SK-N-SH (cell line): ENCODE data around the gene FBLN7.

Experiments
- EZH2phosphoT487 ChIP-seq: fragments of 200-600 bp; sonication (generic); IDR thresholded peaks from 2 replicates; pipeline ENCODE4 v1.6.1; 2017; ENCODE audit warnings: low read depth, mixed run types, mild to moderate bottlenecking, antibody characterized with exemption, moderate library complexity, borderline replicate concordance
- FOXM1 ChIP-seq: IDR thresholded peaks from 2 replicates; pipeline ENCODE4 v1.4.0; 2012; ENCODE audit warnings: low read depth, mild to moderate bottlenecking
- RAD21 ChIP-seq: IDR thresholded peaks from 2 replicates; pipeline ENCODE4 v1.6.1; 2012; ENCODE audit warnings: mild to moderate bottlenecking, low read length
- RFX5 ChIP-seq: IDR thresholded peaks from 2 replicates; pipeline ENCODE4 v1.6.1; 2012; ENCODE audit warnings: mild to moderate bottlenecking, improper control_type of control experiment, low read length
- TF ChIP-seq, protein P1 (sequence below): fragments of 200-600 bp; sonication (generic); IDR thresholded peaks from 2 replicates; pipeline ENCODE4 v1.6.1; 2017; ENCODE audit warnings: antibody characterized with exemption, mild to moderate bottlenecking, moderate library complexity
- TF ChIP-seq, protein P2 (sequence below): IDR thresholded peaks from 2 replicates; pipeline ENCODE4 v1.4.0; 2012; ENCODE audit warnings: low read depth
- TF ChIP-seq, protein P3 (sequence below): IDR thresholded peaks from 2 replicates; pipeline ENCODE4 v1.6.1; 2012; ENCODE audit warnings: mild to moderate bottlenecking, low read depth, low read length, moderate library complexity

DNA sequence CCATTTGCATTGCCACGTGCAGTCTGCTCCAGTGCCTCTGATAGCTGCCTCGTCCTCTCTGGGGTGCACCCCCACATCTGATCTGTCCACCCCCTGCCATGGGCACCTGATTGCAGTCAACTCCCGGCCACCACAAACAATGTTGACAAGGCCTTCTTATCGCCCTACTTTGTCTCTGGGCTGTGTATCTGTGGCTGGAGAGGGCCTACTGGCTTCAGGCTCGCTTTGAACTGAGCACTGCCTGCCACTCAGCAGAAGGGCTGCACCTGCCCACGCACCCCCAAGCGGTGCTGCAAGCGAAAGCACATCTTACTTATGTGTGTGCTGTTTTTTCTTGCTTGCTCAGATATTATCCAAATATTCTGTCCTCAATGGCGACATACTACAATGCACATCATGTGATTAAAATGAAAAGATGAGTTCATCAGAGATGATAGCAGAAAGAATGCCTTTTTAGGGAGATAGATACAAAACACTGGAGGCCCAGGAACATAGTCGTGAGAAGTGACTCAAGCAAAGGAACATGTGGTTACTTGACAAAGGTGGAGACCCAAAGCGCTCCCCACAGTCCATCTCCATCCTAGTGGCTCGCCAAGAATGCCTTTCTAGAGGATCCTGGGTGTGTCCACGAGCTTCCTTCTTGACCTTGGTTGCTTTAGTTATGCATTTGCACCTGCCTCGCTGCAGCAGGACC lies 28.8 kb downstream of the FBLN7 start:
- TF ChIP-seq, protein P1, sequence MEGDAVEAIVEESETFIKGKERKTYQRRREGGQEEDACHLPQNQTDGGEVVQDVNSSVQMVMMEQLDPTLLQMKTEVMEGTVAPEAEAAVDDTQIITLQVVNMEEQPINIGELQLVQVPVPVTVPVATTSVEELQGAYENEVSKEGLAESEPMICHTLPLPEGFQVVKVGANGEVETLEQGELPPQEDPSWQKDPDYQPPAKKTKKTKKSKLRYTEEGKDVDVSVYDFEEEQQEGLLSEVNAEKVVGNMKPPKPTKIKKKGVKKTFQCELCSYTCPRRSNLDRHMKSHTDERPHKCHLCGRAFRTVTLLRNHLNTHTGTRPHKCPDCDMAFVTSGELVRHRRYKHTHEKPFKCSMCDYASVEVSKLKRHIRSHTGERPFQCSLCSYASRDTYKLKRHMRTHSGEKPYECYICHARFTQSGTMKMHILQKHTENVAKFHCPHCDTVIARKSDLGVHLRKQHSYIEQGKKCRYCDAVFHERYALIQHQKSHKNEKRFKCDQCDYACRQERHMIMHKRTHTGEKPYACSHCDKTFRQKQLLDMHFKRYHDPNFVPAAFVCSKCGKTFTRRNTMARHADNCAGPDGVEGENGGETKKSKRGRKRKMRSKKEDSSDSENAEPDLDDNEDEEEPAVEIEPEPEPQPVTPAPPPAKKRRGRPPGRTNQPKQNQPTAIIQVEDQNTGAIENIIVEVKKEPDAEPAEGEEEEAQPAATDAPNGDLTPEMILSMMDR: no peak
- TF ChIP-seq, protein P2, sequence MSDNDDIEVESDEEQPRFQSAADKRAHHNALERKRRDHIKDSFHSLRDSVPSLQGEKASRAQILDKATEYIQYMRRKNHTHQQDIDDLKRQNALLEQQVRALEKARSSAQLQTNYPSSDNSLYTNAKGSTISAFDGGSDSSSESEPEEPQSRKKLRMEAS: no peak
- TF ChIP-seq FOXM1 (no peak), RFX5 (no peak), EZH2phosphoT487 (no peak), RAD21 (no peak)
- TF ChIP-seq, protein P3, sequence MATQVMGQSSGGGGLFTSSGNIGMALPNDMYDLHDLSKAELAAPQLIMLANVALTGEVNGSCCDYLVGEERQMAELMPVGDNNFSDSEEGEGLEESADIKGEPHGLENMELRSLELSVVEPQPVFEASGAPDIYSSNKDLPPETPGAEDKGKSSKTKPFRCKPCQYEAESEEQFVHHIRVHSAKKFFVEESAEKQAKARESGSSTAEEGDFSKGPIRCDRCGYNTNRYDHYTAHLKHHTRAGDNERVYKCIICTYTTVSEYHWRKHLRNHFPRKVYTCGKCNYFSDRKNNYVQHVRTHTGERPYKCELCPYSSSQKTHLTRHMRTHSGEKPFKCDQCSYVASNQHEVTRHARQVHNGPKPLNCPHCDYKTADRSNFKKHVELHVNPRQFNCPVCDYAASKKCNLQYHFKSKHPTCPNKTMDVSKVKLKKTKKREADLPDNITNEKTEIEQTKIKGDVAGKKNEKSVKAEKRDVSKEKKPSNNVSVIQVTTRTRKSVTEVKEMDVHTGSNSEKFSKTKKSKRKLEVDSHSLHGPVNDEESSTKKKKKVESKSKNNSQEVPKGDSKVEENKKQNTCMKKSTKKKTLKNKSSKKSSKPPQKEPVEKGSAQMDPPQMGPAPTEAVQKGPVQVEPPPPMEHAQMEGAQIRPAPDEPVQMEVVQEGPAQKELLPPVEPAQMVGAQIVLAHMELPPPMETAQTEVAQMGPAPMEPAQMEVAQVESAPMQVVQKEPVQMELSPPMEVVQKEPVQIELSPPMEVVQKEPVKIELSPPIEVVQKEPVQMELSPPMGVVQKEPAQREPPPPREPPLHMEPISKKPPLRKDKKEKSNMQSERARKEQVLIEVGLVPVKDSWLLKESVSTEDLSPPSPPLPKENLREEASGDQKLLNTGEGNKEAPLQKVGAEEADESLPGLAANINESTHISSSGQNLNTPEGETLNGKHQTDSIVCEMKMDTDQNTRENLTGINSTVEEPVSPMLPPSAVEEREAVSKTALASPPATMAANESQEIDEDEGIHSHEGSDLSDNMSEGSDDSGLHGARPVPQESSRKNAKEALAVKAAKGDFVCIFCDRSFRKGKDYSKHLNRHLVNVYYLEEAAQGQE: no peak
